PFSK-1 (cell line): Measurements from ENCODE around the gene FZD2.

Source experiments
- FOXP2 ChIP-seq: optimal IDR thresholded peaks from 2 replicates; pipeline ENCODE3; 2011; ENCODE audit warnings: borderline replicate concordance, control low read depth, inconsistent platforms; ENCODE audit not compliant: insufficient read depth; ENCODE audit errors: extremely low read length, extremely low read depth
- POLR2AphosphoS5 ChIP-seq: IDR thresholded peaks from 2 replicates; pipeline ENCODE4 v1.6.1; 2012; ENCODE audit warnings: low read depth, mild to moderate bottlenecking, control low read depth, low read length, moderate library complexity
- REST ChIP-seq, 2 experiments: IDR thresholded peaks; 2 replicates each; pipeline versions ENCODE4 v1.6.1 to v1.8.0; 2011 to 2012; ENCODE audit warnings: low read depth in 2 of 2, low read length in 2 of 2, control low read depth in 1 of 2, inconsistent platforms in 1 of 2, mild to moderate bottlenecking in 1 of 2, moderate library complexity in 1 of 2; ENCODE audit not compliant: insufficient read depth in 1 of 2
- SIN3A ChIP-seq: IDR thresholded peaks from 2 replicates; pipeline ENCODE4 v1.6.1; 2012; ENCODE audit warnings: mild to moderate bottlenecking, low read length, moderate library complexity, borderline replicate concordance; ENCODE audit not compliant: insufficient read depth
- TAF1 ChIP-seq: IDR thresholded peaks from 2 replicates; pipeline ENCODE4 v1.6.1; 2012; ENCODE audit warnings: low read length, control low read depth, borderline replicate concordance; ENCODE audit not compliant: insufficient read depth

FZD2 gene

GRCh38 chr17:44543905-44544523, 13.3 kb upstream of the FZD2 start:
- TF ChIP-seq REST (IDR thresholded peaks at IDR 0.05; ENCODE audit: insufficient read depth in 1 of 2, low read depth in 2 of 2, low read length in 2 of 2) = no peak

GRCh38 chr17:44546671-44547606, 10.3 kb upstream of the FZD2 start:
- TF ChIP-seq SIN3A (no peak), TAF1 (no peak), REST (IDR thresholded peaks at IDR 0.05; ENCODE audit: insufficient read depth in 1 of 2, low read depth in 2 of 2, low read length in 2 of 2) (no peak), FOXP2 (no peak), POLR2AphosphoS5 (no peak)

- TF ChIP-seq SIN3A (no peak), FOXP2 (no peak), POLR2AphosphoS5 (no peak), TAF1 (no peak), REST (IDR thresholded peaks at IDR 0.05; ENCODE audit: insufficient read depth in 1 of 2, low read depth in 2 of 2, low read length in 2 of 2) (no peak)
Observed at GRCh38 chr17:44547625-44548267, 9.5 kb upstream of the FZD2 start.

- TF ChIP-seq REST (IDR thresholded peaks at IDR 0.05; ENCODE audit: insufficient read depth in 1 of 2, low read depth in 2 of 2, low read length in 2 of 2) = no peak
- no peak for TF ChIP-seq POLR2AphosphoS5
- TF ChIP-seq TAF1 = no peak
- no peak for TF ChIP-seq FOXP2
- no peak for TF ChIP-seq SIN3A
Observed at GRCh38 chr17:44548376-44549230, 8.7 kb upstream of the FZD2 start.
